ENCODE results near the gene ADGRA3.
"Not testable (repeated sequence)": the region's sequence is repeated elsewhere in the genome, so short reads cannot be mapped to it uniquely, and the experiment has no call there.

ADGRA3 gene

DNA sequence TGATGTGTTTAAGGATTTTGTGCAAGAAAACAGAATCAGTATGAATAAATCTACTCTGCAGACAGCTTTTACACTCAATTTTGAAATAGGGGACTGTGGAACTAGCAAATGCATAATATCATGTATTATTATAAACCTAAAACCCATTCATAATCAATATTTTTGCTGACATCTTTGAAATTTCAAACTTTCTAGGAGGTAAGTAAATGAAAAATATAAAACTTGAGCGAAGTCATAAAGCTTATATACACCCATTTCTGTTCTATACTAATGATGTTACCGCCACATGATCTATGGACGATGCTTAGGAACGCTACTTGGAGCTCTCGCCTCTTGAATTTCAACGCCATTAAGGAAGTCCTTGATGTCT lies 38.1 kb downstream of the ADGRA3 start:
- no peak for DNase-seq (ENCODE audit: low spot score)

DNA sequence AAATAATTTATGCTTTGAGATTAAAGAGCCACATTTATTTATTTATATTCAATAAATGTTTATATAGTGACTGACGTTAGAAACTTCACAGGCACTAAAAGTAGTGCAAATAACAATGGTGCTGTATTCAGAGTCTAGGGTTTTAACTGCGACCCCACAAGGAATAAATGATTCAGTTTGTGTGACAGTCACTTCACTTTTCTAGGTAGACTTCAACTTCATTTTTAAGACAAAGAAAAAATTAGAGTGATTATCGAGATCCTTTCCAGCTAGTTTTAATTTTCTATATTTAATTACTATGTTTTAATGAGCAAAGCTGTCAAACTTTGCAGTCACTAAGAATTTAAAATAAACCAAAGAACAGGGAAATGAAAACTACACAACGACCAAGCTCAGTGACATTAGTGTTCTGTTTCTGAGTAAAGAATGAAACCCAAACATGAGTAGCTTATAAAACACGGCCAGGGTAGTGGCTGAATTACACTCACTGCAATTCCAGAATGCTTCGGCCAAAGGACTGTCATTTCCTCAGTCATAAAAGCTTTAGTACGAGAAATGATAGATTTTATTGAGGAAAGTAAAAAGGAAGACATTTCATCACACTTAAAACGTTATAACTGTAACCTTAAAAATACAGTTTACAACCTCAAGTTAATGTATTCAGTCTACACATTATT lies 38.6 kb downstream of the ADGRA3 start:
- DNase-seq (ENCODE audit: low spot score), result no peak

- DNase-seq (ENCODE audit: low spot score), result no peak
Observed at GRCh38 chr4:22476011-22476410, 39.9 kb downstream of the ADGRA3 start.

- not testable (repeated sequence) for DNase-seq (ENCODE audit: low spot score)
Observed at GRCh38 chr4:22475311-22475646, 40.6 kb downstream of the ADGRA3 start.

DNA sequence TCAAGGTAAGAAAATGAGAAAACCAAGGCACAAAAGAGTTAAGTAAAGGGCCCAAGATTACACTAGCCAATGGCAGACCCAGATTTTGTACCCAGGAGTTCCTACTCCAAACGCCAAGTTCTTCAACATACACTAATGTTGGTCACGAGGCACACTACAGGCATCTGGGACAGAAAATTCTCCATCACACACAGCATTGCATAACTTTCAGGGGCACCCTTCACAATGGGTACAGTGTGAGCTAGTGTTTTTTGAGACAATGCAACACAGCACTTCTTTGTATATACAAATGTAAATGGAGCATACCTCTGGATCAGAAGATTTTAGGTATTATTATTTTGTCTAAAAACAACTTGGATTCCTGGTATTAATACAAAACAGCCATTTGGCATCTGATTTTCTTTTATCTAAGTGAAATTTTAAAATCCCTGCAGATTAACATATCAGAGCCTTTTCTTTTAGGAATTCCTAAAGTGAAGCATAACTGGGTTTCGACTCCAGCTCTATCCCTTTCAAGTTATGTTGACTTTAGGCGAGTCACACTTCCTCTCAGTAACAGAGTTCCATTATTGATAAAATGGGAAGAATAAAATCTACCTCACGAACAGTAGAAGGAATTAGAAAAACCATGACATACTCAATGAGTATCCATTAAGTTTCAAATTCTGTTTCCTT lies 41.1 kb downstream of the ADGRA3 start:
- DNase-seq (ENCODE audit: low spot score), result no peak

DNA sequence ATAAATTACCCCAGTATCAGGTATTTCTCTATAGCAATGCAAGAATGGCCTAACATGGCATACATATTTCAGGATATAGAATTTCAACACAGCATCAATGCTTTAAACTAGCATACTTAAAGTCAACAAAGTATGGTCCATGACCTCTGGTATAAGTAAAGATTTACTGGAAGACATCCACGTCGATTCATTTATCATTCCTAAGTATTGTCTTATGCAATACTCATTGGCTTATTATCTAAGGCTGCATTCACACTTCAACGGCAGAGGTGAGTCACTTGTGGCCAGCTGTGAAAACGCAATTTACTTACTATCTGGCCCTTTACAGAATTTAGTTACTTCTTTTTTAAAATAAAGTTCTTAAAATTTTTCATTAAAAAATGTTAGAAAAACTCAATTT lies 42.6 kb downstream of the ADGRA3 start:
- no peak for DNase-seq (ENCODE audit: low spot score)

- DNase-seq (ENCODE audit: low spot score), result no peak
Observed at GRCh38 chr4:22471999-22472461, 43.8 kb downstream of the ADGRA3 start.

GRCh38 chr4:22471419-22471818 lies 44.4 kb downstream of the ADGRA3 start:
- no peak for DNase-seq (ENCODE audit: low spot score)

- DNase-seq (ENCODE audit: low spot score), result no peak
Observed at GRCh38 chr4:22466581-22466980, 49.3 kb downstream of the ADGRA3 start.

GRCh38 chr4:22465996-22466395 lies 49.9 kb downstream of the ADGRA3 start:
- no peak for DNase-seq (ENCODE audit: low spot score)

- DNase-seq (ENCODE audit: low spot score), result no peak
Observed at GRCh38 chr4:22465349-22465748, 50.5 kb downstream of the ADGRA3 start.

DNA sequence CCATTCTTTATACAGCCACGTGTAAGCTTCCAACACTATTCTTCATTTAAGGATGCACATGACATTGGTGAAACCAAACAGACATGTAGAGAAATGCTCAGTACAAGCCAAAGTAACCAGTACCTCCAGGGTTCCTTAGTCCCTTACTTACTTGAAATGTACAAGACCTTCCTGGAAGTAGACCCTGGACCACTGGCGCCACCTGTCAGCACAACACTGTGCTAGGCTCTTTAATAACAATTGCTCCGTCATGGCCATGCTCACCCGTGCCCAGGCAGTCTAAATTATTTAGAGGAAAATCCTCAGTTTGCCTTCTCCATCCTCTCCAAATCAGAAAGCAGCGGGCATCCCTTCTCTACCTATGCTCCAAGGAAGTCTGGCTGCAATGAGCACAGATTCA lies 52.7 kb downstream of the ADGRA3 start:
- no peak for DNase-seq (ENCODE audit: low spot score)

DNA sequence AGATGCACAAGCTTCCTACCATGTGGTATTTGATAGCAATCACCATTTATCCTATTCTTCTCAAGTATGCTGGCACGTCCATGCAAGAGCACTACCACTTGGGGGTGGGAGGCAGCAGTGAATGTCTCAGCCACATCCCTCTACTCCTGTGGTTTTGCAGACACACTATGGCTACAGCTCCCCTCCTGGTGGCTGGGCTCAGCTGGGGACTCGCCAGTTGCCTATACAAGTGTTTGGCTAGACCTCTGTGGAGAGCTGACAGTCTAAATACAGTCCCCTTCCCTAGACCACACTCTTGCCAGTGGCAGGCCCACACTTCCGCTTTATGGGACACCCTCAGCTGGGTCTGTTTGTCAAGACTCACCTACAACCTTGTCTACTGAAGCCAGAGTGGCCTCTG lies 53.2 kb downstream of the ADGRA3 start:
- no peak for DNase-seq (ENCODE audit: low spot score)

GRCh38 chr4:22460266-22460665 lies 55.6 kb downstream of the ADGRA3 start:
- no peak for DNase-seq (ENCODE audit: low spot score)

GRCh38 chr4:22458098-22458497 lies 57.8 kb downstream of the ADGRA3 start:
- no peak for DNase-seq (ENCODE audit: low spot score)

DNA sequence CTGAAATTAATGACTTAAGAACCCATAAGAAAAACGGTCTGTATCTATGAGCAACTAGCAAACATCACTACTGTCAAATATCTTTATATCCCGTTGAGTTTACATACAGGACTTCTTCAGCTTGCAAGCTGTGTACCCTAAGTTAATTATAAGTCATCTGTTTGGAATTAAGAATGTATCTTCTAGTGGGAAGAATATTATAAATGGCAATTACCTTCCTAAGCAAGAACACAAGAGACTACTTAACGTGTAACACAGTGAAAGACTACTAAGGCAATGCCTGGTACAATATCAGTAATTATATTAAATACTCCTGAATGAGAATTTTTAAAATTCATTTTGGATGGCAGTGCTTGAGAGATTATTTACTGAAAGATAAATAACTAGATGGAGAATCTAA lies 58.5 kb downstream of the ADGRA3 start:
- no peak for DNase-seq (ENCODE audit: low spot score)

GRCh38 chr4:22456291-22456690 lies 59.6 kb downstream of the ADGRA3 start:
- no peak for DNase-seq (ENCODE audit: low spot score)

DNA sequence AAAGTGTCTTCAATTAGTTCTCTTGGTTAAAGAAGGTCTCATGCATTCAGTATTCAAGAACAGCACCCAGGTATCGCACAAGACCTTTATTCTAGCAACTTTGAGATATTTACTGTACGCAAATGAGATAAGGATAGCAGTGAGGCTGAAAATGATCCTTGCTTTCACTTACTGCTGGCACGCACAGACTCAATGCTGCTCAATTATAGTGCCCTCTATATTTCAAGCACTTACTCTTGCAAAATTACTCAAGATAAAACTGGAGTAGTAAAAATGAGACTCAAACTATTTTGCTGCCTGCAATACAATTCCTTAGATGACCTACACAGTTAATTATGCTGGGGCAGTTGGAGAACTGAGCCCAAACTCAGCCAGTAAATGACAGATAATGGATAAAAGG lies 60.9 kb downstream of the ADGRA3 start:
- DNase-seq (ENCODE audit: low spot score), result no peak

DNA sequence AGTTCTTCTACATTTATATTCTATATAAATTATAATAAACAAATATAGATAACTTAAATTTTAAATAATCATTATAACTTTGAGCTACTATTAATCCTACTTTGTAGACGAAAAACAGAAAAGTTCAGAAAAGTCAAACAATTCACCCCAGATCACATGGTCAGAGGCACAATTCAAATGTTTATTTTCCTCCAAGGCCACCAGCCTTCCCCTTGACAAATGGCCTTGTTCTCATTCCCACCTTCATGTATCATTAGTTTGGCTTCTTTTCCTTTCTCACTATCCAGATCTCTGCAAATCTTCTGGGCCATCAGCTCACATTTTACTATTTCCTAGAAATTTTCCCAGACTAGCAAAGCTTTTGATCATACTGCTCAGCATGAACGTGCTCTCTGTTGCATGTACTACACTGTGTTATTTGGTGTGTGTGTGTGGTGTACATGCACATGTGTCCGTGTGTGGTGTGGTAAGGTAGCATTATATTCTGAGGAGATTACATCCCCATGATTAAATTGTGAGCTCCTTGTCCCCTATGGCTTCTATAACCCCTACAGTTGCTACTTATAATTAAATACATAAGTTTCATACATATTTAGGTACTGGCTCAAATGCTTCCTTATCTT lies 61.5 kb downstream of the ADGRA3 start:
- DNase-seq (ENCODE audit: low spot score), result no peak

- no peak for DNase-seq (ENCODE audit: low spot score)
Observed at GRCh38 chr4:22444813-22445212, 71.1 kb downstream of the ADGRA3 start.

DNA sequence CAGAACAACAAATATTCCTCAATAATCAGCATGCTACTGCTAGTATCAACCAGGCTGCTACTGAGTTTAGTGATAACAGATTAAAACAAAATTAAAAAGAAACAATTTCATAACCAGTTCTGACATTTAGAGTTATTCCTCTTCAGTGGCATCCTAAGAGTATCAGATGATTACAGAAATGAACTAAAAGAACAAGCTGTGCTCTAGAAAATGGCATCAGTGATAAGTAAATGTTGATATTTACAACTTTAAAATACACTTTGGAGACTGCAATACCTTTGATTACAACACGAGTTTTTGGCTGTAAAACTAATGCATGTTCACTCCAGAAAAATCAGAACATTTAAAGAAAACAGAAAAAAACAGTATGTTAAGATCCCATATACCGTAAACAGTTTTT lies 72.9 kb downstream of the ADGRA3 start:
- DNase-seq (ENCODE audit: low spot score), result no peak

DNA sequence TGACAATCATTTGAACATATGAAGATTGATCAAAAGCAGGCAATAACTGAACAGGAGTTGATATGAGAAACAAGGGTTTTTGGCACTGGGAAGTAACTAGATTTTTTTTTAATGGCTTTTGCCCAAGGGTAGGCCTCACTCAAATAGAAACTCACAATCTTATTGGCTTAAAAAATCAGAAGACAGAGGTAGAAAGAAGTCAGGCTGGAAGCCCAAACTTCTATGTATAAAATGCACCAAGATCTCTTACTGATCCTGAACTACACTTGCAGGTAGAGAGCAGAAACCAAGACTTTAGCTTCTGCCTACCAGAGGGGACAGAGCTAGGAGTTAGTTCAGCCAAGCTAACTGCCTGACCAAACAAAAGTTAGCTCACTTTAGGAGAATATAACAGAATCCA lies 74.9 kb downstream of the ADGRA3 start:
- DNase-seq (ENCODE audit: low spot score), result no peak

- no peak for DNase-seq (ENCODE audit: low spot score)
Observed at GRCh38 chr4:22439947-22440346, 75.9 kb downstream of the ADGRA3 start.

DNA sequence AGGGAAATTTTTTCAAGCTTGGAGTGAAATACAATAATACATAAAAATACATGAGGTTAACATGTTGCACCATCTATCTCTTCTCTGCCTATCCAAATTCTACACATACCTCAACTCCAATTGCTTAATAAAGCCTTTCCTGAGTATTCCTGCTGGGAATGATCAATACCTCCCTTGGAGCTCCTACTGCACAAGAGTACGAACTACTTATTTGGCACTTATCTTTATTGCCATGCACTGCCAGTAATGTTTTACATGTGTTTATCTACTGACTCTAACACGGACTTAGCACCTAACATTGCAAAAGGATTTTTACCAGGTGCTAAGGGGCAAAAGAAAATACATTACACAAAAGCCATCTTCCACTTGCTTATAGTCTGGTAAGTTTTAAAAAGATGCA lies 80.2 kb downstream of the ADGRA3 start:
- no peak for DNase-seq (ENCODE audit: low spot score)

Data from putamen (tissue), 1 donor.